B cell (primary cell): ENCODE data around the gene MON1A. TPM values are rescaled to one million over a fixed set of nuclear protein-coding genes. Genes with fewer than 3 reads are reported as not detected.

ENCODE experiments used
- ATAC-seq: fragments of 200-7000 bp; cut with Tn5 transposase; one replicate; pipeline ENCODE4 v1.10.0; 2021; ENCODE audit warnings: low read depth, mild to moderate bottlenecking, moderate number of reproducible peaks, moderate library complexity
- CTCF ChIA-PET: fragments of 350-600 bp; sonication (Branson Sonifier 250); formaldehyde crosslinking; loops from one replicate; lab custom pipeline; 2021; ENCODE audit warnings: antibody characterized with exemption, inconsistent platforms; lab: Charles Lee
- POLR2A ChIA-PET: fragments of 350-600 bp; sonication (Branson Sonifier 250); formaldehyde crosslinking; loops from one replicate; lab custom pipeline; 2021; ENCODE audit warnings: antibody characterized with exemption; lab: Charles Lee
- DNase-seq: peaks from one replicate; pipeline ENCODE4 v3.0.0; 2013
- H2AFZ ChIP-seq: 2 replicates; pipeline ENCODE4 v1.6.1; 2012; ENCODE audit warnings: mild to moderate bottlenecking, low read depth, low read length; ENCODE audit not compliant: insufficient read depth, poor library complexity, severe bottlenecking
- H3K27ac ChIP-seq, 2 donors: 1 replicate in 1 of 2; 2 replicates in 1 of 2; pipeline ENCODE4 v1.5.1; 2012 to 2013; ENCODE audit warnings: low read length in 2 of 2, mild to moderate bottlenecking in 2 of 2, moderate library complexity in 1 of 2
- H3K27me3 ChIP-seq, 4 experiments: fragments of 200-600 bp in 1 of 4; sonication (generic) in 1 of 4; replicated peaks in 1 of 4; 1 replicate in 2 of 4; 2 replicates in 2 of 4; pipeline versions ENCODE4 v1.6.1 to v1.7.0; 2013 to 2016; ENCODE audit warnings: low read length in 3 of 4, mild to moderate bottlenecking in 2 of 4, mixed read lengths in 1 of 4, moderate library complexity in 1 of 4; ENCODE audit not compliant: insufficient read depth in 4 of 4, control insufficient read depth in 3 of 4; ENCODE audit errors: control extremely low read depth in 1 of 4
- H3K36me3 ChIP-seq, 2 experiments: replicated peaks in 1 of 2; 1 replicate in 1 of 2; 2 replicates in 1 of 2; pipeline versions ENCODE4 v1.6.1 to v1.7.1; 2013; ENCODE audit warnings: low read length in 1 of 2; ENCODE audit not compliant: insufficient read depth in 2 of 2, control insufficient read depth in 1 of 2; ENCODE audit errors: control extremely low read depth in 1 of 2, extremely low read depth in 1 of 2
- H3K4me1 ChIP-seq, 2 donors: fragments of 200-600 bp in 1 of 2; sonication (generic) in 1 of 2; 1 replicate in 1 of 2; 2 replicates in 1 of 2; pipeline versions ENCODE4 v1.5.1 to v1.6.1; 2013 to 2017; ENCODE audit warnings: low read length in 2 of 2; ENCODE audit not compliant: control insufficient read depth in 2 of 2, insufficient read depth in 2 of 2
- H3K4me2 ChIP-seq: replicated peaks from 2 replicates; pipeline ENCODE3; 2012; ENCODE audit warnings: mild to moderate bottlenecking, low read depth, low read length; ENCODE audit not compliant: poor library complexity, severe bottlenecking
- H3K4me3 ChIP-seq, 5 experiments: fragments of 200-600 bp in 1 of 5; sonication (generic) in 1 of 5; 1 replicate in 3 of 5; 2 replicates in 2 of 5; pipeline versions ENCODE4 v1.5.1 to v1.7.0; 2011 to 2016; ENCODE audit warnings: low read length in 4 of 5, mild to moderate bottlenecking in 4 of 5, low read depth in 2 of 5, control low read depth in 1 of 5, moderate library complexity in 1 of 5; ENCODE audit not compliant: insufficient read depth in 1 of 5; ENCODE audit errors: control extremely low read depth in 1 of 5, extremely low read depth in 1 of 5
- H3K79me2 ChIP-seq: fragments of 200-600 bp; sonication (generic); one replicate; pipeline ENCODE4 v1.6.0; 2016; ENCODE audit warnings: low read length; ENCODE audit not compliant: control insufficient read depth, insufficient read depth
- H3K9ac ChIP-seq: fragments of 200-600 bp; sonication (generic); 2 replicates; pipeline ENCODE4 v1.6.1; 2017; ENCODE audit warnings: mild to moderate bottlenecking, low read length, moderate library complexity
- H3K9me3 ChIP-seq, 3 donors: one replicate each; pipeline versions ENCODE4 v1.6.1 to v1.7.1; 2013; ENCODE audit warnings: low read length in 2 of 3; ENCODE audit not compliant: control insufficient read depth in 2 of 3, insufficient read depth in 1 of 3; ENCODE audit errors: control extremely low read depth in 1 of 3
- H4K20me1 ChIP-seq: 2 replicates; pipeline ENCODE4 v1.6.0; 2012; ENCODE audit warnings: mild to moderate bottlenecking, low read length; ENCODE audit not compliant: insufficient read depth, control insufficient read depth, poor library complexity, severe bottlenecking
- H3K27ac Mint-ChIP-seq: one replicate; pipeline ENCODE4 v1.8.0; 2021; ENCODE audit warnings: mixed read lengths
- H3K27me3 Mint-ChIP-seq: one replicate; pipeline ENCODE4 v1.8.0; 2021; ENCODE audit warnings: mixed read lengths
- H3K4me1 Mint-ChIP-seq: one replicate; pipeline ENCODE4 v1.8.0; 2021; ENCODE audit warnings: mixed read lengths
- H3K4me3 Mint-ChIP-seq: one replicate; pipeline ENCODE4 v1.8.0; 2021; ENCODE audit warnings: mixed read lengths
- H3K9me3 Mint-ChIP-seq: one replicate; pipeline ENCODE4 v1.8.0; 2022; ENCODE audit warnings: mixed read lengths; ENCODE audit not compliant: insufficient read depth
- CTCF ChIP-seq: fragments of 200-600 bp; IDR thresholded peaks from one replicate; pipeline ENCODE4 v1.8.0; 2022; ENCODE audit warnings: antibody characterized with exemption, mild to moderate bottlenecking
- EZH2 ChIP-seq: IDR thresholded peaks from 2 replicates; pipeline ENCODE4 v1.6.1; 2012; ENCODE audit warnings: borderline replicate concordance, low read depth, mild to moderate bottlenecking, moderate library complexity, low read length; ENCODE audit not compliant: insufficient read depth, poor library complexity, severe bottlenecking
- WGBS: methylation state at CpG from one replicate; pipeline ENCODE4 v1.1.5; 2013; ENCODE audit warnings: missing lambda C conversion rate; ENCODE audit not compliant: insufficient coverage; 5-methylcytosine and 5-hydroxymethylcytosine counted together
- intact Hi-C: fragments of 100-400 bp; cut with micrococcal nuclease; formaldehyde crosslinking; loops from one replicate; pipeline ENCODE4 v1.10.0; 2022
- polyA plus RNA-seq: library from polyadenylated mRNA; depleted of rRNA; stranded (reverse); fragments of >200 nt; gene quantifications from 2 replicates; pipeline ENCODE4 v1.2.3, GENCODE V29; 2012
- total RNA-seq, 2 donors: library from RNA; stranded (reverse); fragments of 120-200 nt in 1 of 2; gene quantifications; 1 replicate in 1 of 2; 2 replicates in 1 of 2; pipeline versions ENCODE4 v1.2.3 to v1.2.4, GENCODE V29; 2013 to 2022

Gene MON1A
- total and polyA plus RNA-seq, 2 donors (not counting 1 experiment from before 2014, with no cell fraction given), result 6.6 to 8.9 TPM

GRCh38 chr3:49898991-49899390 lies 30.6 kb downstream of the MON1A start:
- Histone ChIP-seq H3K27me3 (no peaks in the 10 kb centered on the region), H3K4me3 (no peak overlapping the region), H3K79me2 (no peaks in the 10 kb centered on the region), H3K4me2 (no peak overlapping the region), H3K9ac (no peak overlapping the region), H3K9me3 (peaks cover 0 to 6% (median 0%) of the 10 kb centered on the region in 3 donors), H3K36me3 (no peaks in the 10 kb centered on the region), H2AFZ (no peak overlapping the region), H3K27ac (no peak overlapping the region), H4K20me1 (no peaks in the 10 kb centered on the region), H3K4me1 (peaks cover under 1 to 8% of the 10 kb centered on the region in 2 donors)
- POLR2A ChIA-PET, result no interaction called here
- TF ChIP-seq EZH2, result no peak
- TF ChIP-seq CTCF, result no peak
- DNase-seq, result no peak
- WGBS, result 96% methylated on average over 5 of the region's 6 CpGs
- intact Hi-C loops, result no loop called here
- CTCF ChIA-PET, result no interaction called here
- H3K27ac Mint-ChIP-seq, result no peak overlapping the region
- no peaks in the 10 kb centered on the region for H3K9me3 Mint-ChIP-seq
- no peak overlapping the region for H3K4me3 Mint-ChIP-seq
- H3K27me3 Mint-ChIP-seq, result no peaks in the 10 kb centered on the region
- peaks cover 2% of the 10 kb centered on the region for H3K4me1 Mint-ChIP-seq
- ATAC-seq, result no peak

DNA sequence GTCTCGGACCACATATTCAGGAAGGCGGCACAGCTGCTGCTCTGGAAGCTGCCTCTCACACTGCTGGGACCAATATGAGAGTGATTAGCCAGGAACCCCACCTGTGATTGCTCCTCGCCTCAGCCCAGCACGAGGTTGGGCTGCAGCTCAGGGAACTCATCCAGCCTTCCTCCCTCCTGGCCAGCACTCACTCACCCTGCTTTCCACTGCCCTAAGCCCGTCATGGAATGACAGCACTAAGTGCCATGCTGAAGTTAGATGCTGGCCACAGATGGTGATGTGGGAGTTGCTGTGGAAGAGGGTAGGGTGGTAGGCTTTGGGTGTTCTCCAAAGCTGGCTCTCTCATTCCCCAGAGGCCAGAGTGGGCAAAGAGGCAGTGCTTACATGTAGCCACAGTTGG lies 33.3 kb downstream of the MON1A start:
- WGBS, result 95% methylated on average over 4 of the region's 5 CpGs
- H3K4me3 ChIP-seq, result no peak overlapping the region
- no peaks in the 10 kb centered on the region for H3K36me3 ChIP-seq
- intact Hi-C loops, result no loop called here
- H3K4me1 Mint-ChIP-seq, result no peaks in the 10 kb centered on the region
- H4K20me1 ChIP-seq, result no peaks in the 10 kb centered on the region
- CTCF ChIA-PET, result no interaction called here
- H3K27ac Mint-ChIP-seq, result no peak overlapping the region
- no peak for TF ChIP-seq EZH2
- TF ChIP-seq CTCF, result no peak
- H2AFZ ChIP-seq, result no peak overlapping the region
- DNase-seq, result no peak
- H3K4me2 ChIP-seq, result no peak overlapping the region
- no peak overlapping the region for H3K9ac ChIP-seq
- H3K79me2 ChIP-seq, result no peaks in the 10 kb centered on the region
- no peaks in the 10 kb centered on the region for H3K27me3 ChIP-seq
- no peaks in the 10 kb centered on the region for H3K4me1 ChIP-seq
- H3K9me3 Mint-ChIP-seq, result no peaks in the 10 kb centered on the region
- no peak for ATAC-seq
- POLR2A ChIA-PET, result interaction anchor here (0.6 kb wide), 1 partner anchor 350 kb away, joined by 4 read pairs; no protein-coding TSS in a partner anchor
- H3K27ac ChIP-seq, result no peak overlapping the region
- H3K27me3 Mint-ChIP-seq, result no peaks in the 10 kb centered on the region
- no peaks in the 10 kb centered on the region for H3K9me3 ChIP-seq
- no peak overlapping the region for H3K4me3 Mint-ChIP-seq
